HL-60 (cell line): Measurements from ENCODE around the gene LSM12.

Experiments used
- GABPA ChIP-seq: IDR thresholded peaks from 2 replicates; pipeline ENCODE4 v1.6.1; 2012; ENCODE audit warnings: low read depth
- POLR2AphosphoS5 ChIP-seq: IDR thresholded peaks from 2 replicates; pipeline ENCODE4 v1.6.1; 2012; ENCODE audit warnings: low read depth
- SPI1 ChIP-seq: IDR thresholded peaks from 2 replicates; pipeline ENCODE4 v1.6.1; 2012; ENCODE audit warnings: low read depth, mild to moderate bottlenecking, borderline replicate concordance
- TF ChIP-seq, protein P1 (sequence below): IDR thresholded peaks from one replicate; pipeline ENCODE4 v1.5.1; 2011; ENCODE audit warnings: low read length, control low read depth, inconsistent platforms; ENCODE audit not compliant: insufficient read depth
- TF ChIP-seq, protein P2 (sequence below): IDR thresholded peaks from 2 replicates; pipeline ENCODE4 v1.6.1; 2012; ENCODE audit warnings: low read depth; ENCODE audit not compliant: insufficient replicate concordance

DNA sequence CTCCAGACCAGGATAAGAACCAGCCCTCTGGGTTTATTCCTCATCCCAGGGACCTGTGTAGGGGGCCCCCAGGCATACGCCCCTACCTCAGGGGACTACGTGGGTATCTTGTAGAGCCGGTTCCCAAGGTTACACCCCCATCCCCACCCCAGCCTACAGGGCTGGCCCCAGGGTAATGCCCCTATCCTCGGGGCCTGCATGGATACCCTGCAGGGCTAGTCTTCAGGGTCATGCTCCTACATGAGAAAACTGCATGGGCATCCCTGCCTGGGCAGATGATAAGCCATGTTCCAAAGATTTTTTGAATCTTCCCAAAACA lies 42.8 kb upstream of the LSM12 start:
- TF ChIP-seq, protein P1, sequence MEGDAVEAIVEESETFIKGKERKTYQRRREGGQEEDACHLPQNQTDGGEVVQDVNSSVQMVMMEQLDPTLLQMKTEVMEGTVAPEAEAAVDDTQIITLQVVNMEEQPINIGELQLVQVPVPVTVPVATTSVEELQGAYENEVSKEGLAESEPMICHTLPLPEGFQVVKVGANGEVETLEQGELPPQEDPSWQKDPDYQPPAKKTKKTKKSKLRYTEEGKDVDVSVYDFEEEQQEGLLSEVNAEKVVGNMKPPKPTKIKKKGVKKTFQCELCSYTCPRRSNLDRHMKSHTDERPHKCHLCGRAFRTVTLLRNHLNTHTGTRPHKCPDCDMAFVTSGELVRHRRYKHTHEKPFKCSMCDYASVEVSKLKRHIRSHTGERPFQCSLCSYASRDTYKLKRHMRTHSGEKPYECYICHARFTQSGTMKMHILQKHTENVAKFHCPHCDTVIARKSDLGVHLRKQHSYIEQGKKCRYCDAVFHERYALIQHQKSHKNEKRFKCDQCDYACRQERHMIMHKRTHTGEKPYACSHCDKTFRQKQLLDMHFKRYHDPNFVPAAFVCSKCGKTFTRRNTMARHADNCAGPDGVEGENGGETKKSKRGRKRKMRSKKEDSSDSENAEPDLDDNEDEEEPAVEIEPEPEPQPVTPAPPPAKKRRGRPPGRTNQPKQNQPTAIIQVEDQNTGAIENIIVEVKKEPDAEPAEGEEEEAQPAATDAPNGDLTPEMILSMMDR = no peak
- no peak for TF ChIP-seq SPI1
- TF ChIP-seq, protein P2, sequence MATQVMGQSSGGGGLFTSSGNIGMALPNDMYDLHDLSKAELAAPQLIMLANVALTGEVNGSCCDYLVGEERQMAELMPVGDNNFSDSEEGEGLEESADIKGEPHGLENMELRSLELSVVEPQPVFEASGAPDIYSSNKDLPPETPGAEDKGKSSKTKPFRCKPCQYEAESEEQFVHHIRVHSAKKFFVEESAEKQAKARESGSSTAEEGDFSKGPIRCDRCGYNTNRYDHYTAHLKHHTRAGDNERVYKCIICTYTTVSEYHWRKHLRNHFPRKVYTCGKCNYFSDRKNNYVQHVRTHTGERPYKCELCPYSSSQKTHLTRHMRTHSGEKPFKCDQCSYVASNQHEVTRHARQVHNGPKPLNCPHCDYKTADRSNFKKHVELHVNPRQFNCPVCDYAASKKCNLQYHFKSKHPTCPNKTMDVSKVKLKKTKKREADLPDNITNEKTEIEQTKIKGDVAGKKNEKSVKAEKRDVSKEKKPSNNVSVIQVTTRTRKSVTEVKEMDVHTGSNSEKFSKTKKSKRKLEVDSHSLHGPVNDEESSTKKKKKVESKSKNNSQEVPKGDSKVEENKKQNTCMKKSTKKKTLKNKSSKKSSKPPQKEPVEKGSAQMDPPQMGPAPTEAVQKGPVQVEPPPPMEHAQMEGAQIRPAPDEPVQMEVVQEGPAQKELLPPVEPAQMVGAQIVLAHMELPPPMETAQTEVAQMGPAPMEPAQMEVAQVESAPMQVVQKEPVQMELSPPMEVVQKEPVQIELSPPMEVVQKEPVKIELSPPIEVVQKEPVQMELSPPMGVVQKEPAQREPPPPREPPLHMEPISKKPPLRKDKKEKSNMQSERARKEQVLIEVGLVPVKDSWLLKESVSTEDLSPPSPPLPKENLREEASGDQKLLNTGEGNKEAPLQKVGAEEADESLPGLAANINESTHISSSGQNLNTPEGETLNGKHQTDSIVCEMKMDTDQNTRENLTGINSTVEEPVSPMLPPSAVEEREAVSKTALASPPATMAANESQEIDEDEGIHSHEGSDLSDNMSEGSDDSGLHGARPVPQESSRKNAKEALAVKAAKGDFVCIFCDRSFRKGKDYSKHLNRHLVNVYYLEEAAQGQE = no peak
- no peak for TF ChIP-seq POLR2AphosphoS5
- TF ChIP-seq GABPA = no peak
